Measurements from ENCODE around the gene CARMIL1. TPM values are rescaled to one million over a fixed set of nuclear protein-coding genes. Genes with fewer than 3 reads are reported as not detected.

CARMIL1 gene
- total and polyA plus RNA-seq, 2 of the 8 experiments (the other 6 are each of a cell fraction or from before 2014, with no cell fraction given): 20.3 to 40.4 TPM

DNA sequence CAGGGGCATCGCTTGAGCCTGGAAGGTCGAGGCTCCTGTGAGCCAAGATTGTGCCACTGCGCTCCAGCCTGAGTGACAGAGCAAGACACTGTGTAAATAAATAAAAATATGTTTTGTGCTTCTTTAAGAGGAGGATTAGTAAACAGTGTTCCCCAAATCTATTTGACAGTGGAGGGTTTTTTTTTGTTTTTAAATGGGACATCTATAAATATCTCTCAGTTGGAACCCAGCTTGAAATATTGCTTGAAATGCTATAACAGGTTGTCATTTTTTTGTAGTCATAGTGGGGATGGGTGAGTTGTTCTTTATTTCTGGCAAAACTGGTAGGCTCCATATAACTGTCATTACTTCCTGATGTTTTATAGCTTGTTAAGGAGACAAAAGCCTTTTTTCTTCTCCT is 54.3 kb downstream of the CARMIL1 start:
- H2BK15ac ChIP-seq (ENCODE audit: low read length): no peak overlapping the region
- no peak overlapping the region for H2BK120ac ChIP-seq (replicated peaks; ENCODE audit: low read depth, low read length)
- no peak overlapping the region for H4K91ac ChIP-seq (replicated peaks; ENCODE audit: insufficient read length, low read length)
- H3K23ac ChIP-seq (ENCODE audit: insufficient read length): no peak overlapping the region
- H3K56ac ChIP-seq (replicated peaks; ENCODE audit: insufficient read length, low read depth, low read length): no peak overlapping the region
- no peak overlapping the region for H2BK12ac ChIP-seq (ENCODE audit: low read depth, low read length)
- ChIA-PET CTCF (ENCODE audit: partially characterized antibody) (interaction anchor here (1.0 to 2.4 kb wide), 3 partner anchors 8 to 68 kb away, joined by 3 to 9 read pairs (median 3); no protein-coding TSS in a partner anchor), POLR2A (ENCODE audit: partially characterized antibody) (no interaction called here)
- peaks cover 11% of the 10 kb centered on the region for H3K79me1 ChIP-seq (ENCODE audit: low read depth, low read length)
- no peaks in the 10 kb centered on the region for H3K9me3 ChIP-seq (ENCODE audit: insufficient read depth in 2 of 2, low read depth in 1 of 2, low read length in 1 of 2)
- H3K27ac ChIP-seq (ENCODE audit: low read depth, low read length): no peak overlapping the region
- no peaks in the 10 kb centered on the region for H3K27me3 ChIP-seq (replicated peaks in 1 of 4; ENCODE audit: control insufficient read depth in 3 of 4, extremely low read depth in 1 of 4, insufficient read depth in 3 of 4, low read length in 3 of 4)
- H3K4ac ChIP-seq (replicated peaks; ENCODE audit: insufficient read length, low read depth, low read length): no peak overlapping the region
- H4K20me1 ChIP-seq (replicated peaks in 1 of 2; ENCODE audit: control insufficient read depth in 1 of 2, insufficient read depth in 2 of 2, low read length in 2 of 2): peaks cover 2 to 8% of the 10 kb centered on the region in 2 experiments
- H3K23me2 ChIP-seq (ENCODE audit: low read depth, low read length): no peaks in the 10 kb centered on the region
- no peak overlapping the region for H4K8ac ChIP-seq (ENCODE audit: extremely low read depth, insufficient read depth, low read length)
- no peak overlapping the region for H2AFZ ChIP-seq (ENCODE audit: low read length)
- DNase-seq (ENCODE audit: low read depth in 1 of 2, low spot score in 2 of 2): no peak
- H3K36me3 ChIP-seq (ENCODE audit: control insufficient read depth in 2 of 4, insufficient read depth in 4 of 4, low read length in 3 of 4): no peaks in the 10 kb centered on the region
- H2BK20ac ChIP-seq (ENCODE audit: low read length): no peak overlapping the region
- no peak overlapping the region for H2AK5ac ChIP-seq (ENCODE audit: low read depth, low read length)
- FAIRE-seq: no peak
- 91% methylated on average over 3 of the region's 3 CpGs; no CpG with 5 or more reads in 1 of the 2 experiments for WGBS, 2 experiments (ENCODE audit: extremely low coverage in 1 of 2, insufficient coverage in 1 of 2, insufficient read length in 1 of 2, insufficient replicate concordance in 2 of 2, low coverage in 1 of 2, low lambda C conversion rate in 2 of 2, missing lambda C conversion rate in 1 of 2)
- H3K4me3 ChIP-seq (ENCODE audit: extremely low read depth in 1 of 4, insufficient read depth in 2 of 4, low read depth in 3 of 4, low read length in 4 of 4): no peak overlapping the region
- H3K9ac ChIP-seq (replicated peaks in 1 of 4; ENCODE audit: extremely low read depth in 1 of 4, low read depth in 3 of 4, low read length in 3 of 4): no peak overlapping the region
- no peak overlapping the region for H4K5ac ChIP-seq (ENCODE audit: insufficient read length, low read depth, low read length)
- no peak for TF ChIP-seq TAF1 (IDR thresholded peaks at IDR 0.05; ENCODE audit: low read depth, low read length)
- TF ChIP-seq EP300 (IDR thresholded peaks at IDR 0.05; ENCODE audit: borderline replicate concordance in 1 of 2, low read depth in 2 of 2, low read length in 2 of 2): no peak
- TF ChIP-seq ZNF274 (IDR thresholded peaks at IDR 0.05; ENCODE audit: borderline replicate concordance, extremely low read depth, low read length): no peak
- TF ChIP-seq BCL11A (IDR thresholded peaks at IDR 0.05; ENCODE audit: low read depth in 2 of 2, low read length in 2 of 2): no peak
- no peak for TF ChIP-seq TCF12 (IDR thresholded peaks at IDR 0.05; ENCODE audit: low read depth, low read length)
- H3K14ac ChIP-seq (ENCODE audit: insufficient read length): no peak overlapping the region
- peaks cover 4 to 98% of the 10 kb centered on the region in 2 experiments for H3K79me2 ChIP-seq (ENCODE audit: control insufficient read depth in 1 of 2, insufficient read depth in 2 of 2, low read length in 2 of 2)
- H3K4me1 ChIP-seq (replicated peaks in 1 of 4; ENCODE audit: control insufficient read depth in 3 of 4, insufficient read depth in 4 of 4, low read length in 3 of 4): peaks cover 3 to 29% (median 13%) of the 10 kb centered on the region in 4 experiments; a peak in 6 of 7 replicates
- no peak overlapping the region for H2BK5ac ChIP-seq (ENCODE audit: low read depth, low read length)
- H3K4me2 ChIP-seq (ENCODE audit: insufficient read depth in 1 of 2, low read depth in 2 of 2, low read length in 2 of 2): no peak overlapping the region
- no peak overlapping the region for H3K18ac ChIP-seq (ENCODE audit: extremely low read depth, low read length)

Data from H1 (cell line).